ENCODE data around the gene KBTBD12. TPM values are rescaled to one million over a fixed set of nuclear protein-coding genes. Genes with fewer than 3 reads are reported as not detected.

The KBTBD12 gene
- total RNA-seq, 1 donor from 2014 or later = not detected

DNA sequence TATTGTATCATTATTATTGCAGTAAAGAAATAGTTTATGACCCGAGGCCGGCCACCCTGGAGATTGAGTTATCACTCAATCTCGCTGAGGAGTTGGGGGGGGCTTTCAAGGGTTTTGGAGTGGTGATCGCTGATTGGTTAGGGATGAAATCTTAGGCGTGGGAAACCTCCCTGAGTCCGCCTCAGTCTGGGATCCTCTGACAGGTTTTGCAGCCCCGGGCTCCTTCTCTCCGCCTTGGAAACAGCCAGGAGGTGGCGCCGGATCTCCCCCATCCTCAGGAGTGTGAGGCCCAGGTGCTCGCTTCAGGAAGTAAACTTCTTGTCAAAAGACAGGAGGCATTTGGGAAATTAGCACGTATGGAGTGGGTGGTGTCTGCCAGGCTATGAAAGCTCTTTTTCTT is 96.1 kb downstream of the KBTBD12 start:
- Histone ChIP-seq H3K4me2 (peak overlapping the region; percentile 40), H4K20me1 (ENCODE audit: low read depth) (no peaks in the 10 kb centered on the region), H3K36me3 (no peaks in the 10 kb centered on the region), H3K4me1 (peaks cover 14% of the 10 kb centered on the region), H3K79me2 (ENCODE audit: low read depth) (no peaks in the 10 kb centered on the region), H3K9ac (no peak overlapping the region), H3K27me3 (no peaks in the 10 kb centered on the region), H3F3A (ENCODE audit: low read depth) (peaks cover 1% of the 10 kb centered on the region), H3K9me3 (ENCODE audit: low read depth) (no peaks in the 10 kb centered on the region), H2AFZ (replicated peaks) (peak overlapping the region; percentile 32), H3K27ac (no peak overlapping the region), H3K4me3 (no peak overlapping the region)
- no peaks in the 10 kb centered on the region for H3K36me3 Mint-ChIP-seq
- peak; percentile 85 for DNase-seq (ENCODE audit: low spot score)
- peaks cover 5% of the 10 kb centered on the region for H3K9me3 Mint-ChIP-seq
- no peak for TF ChIP-seq EZH2 (IDR thresholded peaks at IDR 0.05)
- TF ChIP-seq, protein P1, sequence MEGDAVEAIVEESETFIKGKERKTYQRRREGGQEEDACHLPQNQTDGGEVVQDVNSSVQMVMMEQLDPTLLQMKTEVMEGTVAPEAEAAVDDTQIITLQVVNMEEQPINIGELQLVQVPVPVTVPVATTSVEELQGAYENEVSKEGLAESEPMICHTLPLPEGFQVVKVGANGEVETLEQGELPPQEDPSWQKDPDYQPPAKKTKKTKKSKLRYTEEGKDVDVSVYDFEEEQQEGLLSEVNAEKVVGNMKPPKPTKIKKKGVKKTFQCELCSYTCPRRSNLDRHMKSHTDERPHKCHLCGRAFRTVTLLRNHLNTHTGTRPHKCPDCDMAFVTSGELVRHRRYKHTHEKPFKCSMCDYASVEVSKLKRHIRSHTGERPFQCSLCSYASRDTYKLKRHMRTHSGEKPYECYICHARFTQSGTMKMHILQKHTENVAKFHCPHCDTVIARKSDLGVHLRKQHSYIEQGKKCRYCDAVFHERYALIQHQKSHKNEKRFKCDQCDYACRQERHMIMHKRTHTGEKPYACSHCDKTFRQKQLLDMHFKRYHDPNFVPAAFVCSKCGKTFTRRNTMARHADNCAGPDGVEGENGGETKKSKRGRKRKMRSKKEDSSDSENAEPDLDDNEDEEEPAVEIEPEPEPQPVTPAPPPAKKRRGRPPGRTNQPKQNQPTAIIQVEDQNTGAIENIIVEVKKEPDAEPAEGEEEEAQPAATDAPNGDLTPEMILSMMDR (IDR thresholded peaks at IDR 0.05) = peak; percentile 75
- peaks cover 2% of the 10 kb centered on the region for H3K27me3 Mint-ChIP-seq (ENCODE audit: insufficient read depth, low read depth)
- H3K27ac Mint-ChIP-seq = no peak overlapping the region
- peaks cover 9% of the 10 kb centered on the region for H3K4me1 Mint-ChIP-seq
- no peak overlapping the region for H3K4me3 Mint-ChIP-seq

DNA sequence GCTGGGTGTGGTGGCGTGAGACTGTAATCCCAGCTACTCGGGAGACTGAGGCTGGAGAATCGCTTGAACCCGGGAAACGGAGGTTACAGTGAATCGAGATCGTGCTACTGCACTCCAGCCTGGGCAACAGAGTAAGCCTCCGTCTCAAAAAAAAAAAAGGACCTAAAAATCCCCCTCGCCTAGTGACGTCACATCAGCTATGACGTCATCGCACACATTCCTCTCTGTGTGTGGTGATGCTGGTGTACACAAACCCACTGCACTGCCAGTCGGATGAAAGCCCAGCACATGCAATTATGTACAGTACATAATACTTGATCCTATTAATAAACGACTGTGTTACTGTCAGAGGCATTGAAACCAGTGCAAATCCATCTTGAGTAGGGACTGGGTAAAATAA is 97.0 kb downstream of the KBTBD12 start:
- Histone ChIP-seq H3K27me3 (no peaks in the 10 kb centered on the region), H4K20me1 (ENCODE audit: low read depth) (no peaks in the 10 kb centered on the region), H3K4me1 (peaks cover 5% of the 10 kb centered on the region), H3K27ac (no peak overlapping the region), H2AFZ (replicated peaks) (no peak overlapping the region), H3K4me2 (no peak overlapping the region), H3K9me3 (ENCODE audit: low read depth) (no peaks in the 10 kb centered on the region), H3F3A (ENCODE audit: low read depth) (no peaks in the 10 kb centered on the region), H3K36me3 (no peaks in the 10 kb centered on the region), H3K4me3 (no peak overlapping the region), H3K79me2 (ENCODE audit: low read depth) (no peaks in the 10 kb centered on the region), H3K9ac (no peak overlapping the region)
- TF ChIP-seq EZH2phosphoT487 (IDR thresholded peaks at IDR 0.05) (no peak), EZH2 (IDR thresholded peaks at IDR 0.05) (no peak)
- TF ChIP-seq, protein P1 (IDR thresholded peaks at IDR 0.05) = no peak
- H3K27ac Mint-ChIP-seq = no peak overlapping the region
- no peak for DNase-seq (ENCODE audit: low spot score)
- no peaks in the 10 kb centered on the region for H3K36me3 Mint-ChIP-seq
- H3K27me3 Mint-ChIP-seq (ENCODE audit: insufficient read depth, low read depth) = peaks cover 2% of the 10 kb centered on the region
- H3K4me3 Mint-ChIP-seq = no peak overlapping the region
- peaks cover 5% of the 10 kb centered on the region for H3K4me1 Mint-ChIP-seq
- H3K9me3 Mint-ChIP-seq = peaks cover 9% of the 10 kb centered on the region

DNA sequence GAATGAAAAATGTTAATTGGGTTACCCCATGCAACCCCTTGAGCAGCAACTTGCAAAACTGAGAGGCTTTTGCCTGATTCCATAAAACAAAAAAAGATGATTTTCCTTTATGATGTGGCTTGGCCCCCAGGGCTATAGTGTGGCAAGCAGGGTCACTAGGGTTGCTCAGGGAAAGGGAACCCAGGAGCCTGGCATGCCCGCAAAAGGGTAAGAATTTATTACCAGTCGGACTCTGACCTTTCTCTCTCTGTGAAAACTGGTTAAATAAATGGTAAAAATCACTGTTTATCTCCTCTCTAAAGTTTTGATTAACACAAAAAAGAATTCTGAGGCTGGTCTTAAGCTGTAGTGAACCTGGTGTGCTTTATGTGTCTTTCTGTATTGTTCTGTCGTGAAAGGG is 99.5 kb downstream of the KBTBD12 start:
- Histone ChIP-seq H2AFZ (replicated peaks) (no peak overlapping the region), H3K4me3 (no peak overlapping the region), H4K20me1 (ENCODE audit: low read depth) (no peaks in the 10 kb centered on the region), H3K9ac (no peak overlapping the region), H3F3A (ENCODE audit: low read depth) (no peaks in the 10 kb centered on the region), H3K9me3 (ENCODE audit: low read depth) (no peaks in the 10 kb centered on the region), H3K79me2 (ENCODE audit: low read depth) (no peaks in the 10 kb centered on the region), H3K4me2 (no peak overlapping the region), H3K4me1 (peaks cover 3% of the 10 kb centered on the region), H3K27ac (no peak overlapping the region), H3K27me3 (no peaks in the 10 kb centered on the region), H3K36me3 (no peaks in the 10 kb centered on the region)
- H3K27me3 Mint-ChIP-seq (ENCODE audit: insufficient read depth, low read depth) = peaks cover 2% of the 10 kb centered on the region
- no peak overlapping the region for H3K4me3 Mint-ChIP-seq
- no peak overlapping the region for H3K27ac Mint-ChIP-seq
- H3K9me3 Mint-ChIP-seq = peaks cover 10% of the 10 kb centered on the region
- peaks cover 3% of the 10 kb centered on the region for H3K4me1 Mint-ChIP-seq
- no peaks in the 10 kb centered on the region for H3K36me3 Mint-ChIP-seq
- no peak for DNase-seq (ENCODE audit: low spot score)
- TF ChIP-seq, protein P1 (IDR thresholded peaks at IDR 0.05) = no peak
- TF ChIP-seq EZH2phosphoT487 (IDR thresholded peaks at IDR 0.05) = no peak
- TF ChIP-seq EZH2 (IDR thresholded peaks at IDR 0.05) = no peak
